Activated CD8-positive, alpha-beta memory T cell treated with anti-CD3 and anti-CD28 coated beads, Interleukin-2, amount 50 U/mL, for 24 hours (primary cell): Measurements from ENCODE around the gene CD34.
"Not testable (repeated sequence)": the region's sequence is repeated elsewhere in the genome, so short reads cannot be mapped to it uniquely, and the experiment has no call there.

ENCODE experiments used
- DNase-seq: peaks from one replicate; pipeline ENCODE4 v3.0.0-alpha.2; 2020; ENCODE audit errors: extremely low read depth

CD34 gene

GRCh38 chr1:207910591-207911354, at the start of gene CD34:
Gene CD34, minus strand, starts transcription at chr1:207911125. Its CDS starts 45 bp downstream, at chr1:207911080.
- no peak for DNase-seq

GRCh38 chr1:207960346-207960745, 49.4 kb upstream of the CD34 start:
- no peak for DNase-seq

GRCh38 chr1:207959910-207960309, 49.0 kb upstream of the CD34 start:
- DNase-seq, result no peak

GRCh38 chr1:207959141-207959825, 48.4 kb upstream of the CD34 start:
- DNase-seq, result no peak

- no peak for DNase-seq
Measured at GRCh38 chr1:207958376-207959139, 47.6 kb upstream of the CD34 start.

GRCh38 chr1:207956986-207957385, 46.1 kb upstream of the CD34 start:
- no peak for DNase-seq

GRCh38 chr1:207954104-207954503, 43.2 kb upstream of the CD34 start:
- no peak for DNase-seq

- DNase-seq, result no peak
Measured at GRCh38 chr1:207952617-207953542, 42.0 kb upstream of the CD34 start.

- no peak for DNase-seq
Measured at GRCh38 chr1:207951652-207952051, 40.7 kb upstream of the CD34 start.

- DNase-seq, result no peak
Measured at GRCh38 chr1:207950750-207951149, 39.8 kb upstream of the CD34 start.

- no peak for DNase-seq
Measured at GRCh38 chr1:207949571-207950195, 38.8 kb upstream of the CD34 start.

- DNase-seq, result no peak
Measured at GRCh38 chr1:207948536-207949250, 37.8 kb upstream of the CD34 start.

- DNase-seq, result no peak
Measured at GRCh38 chr1:207946756-207947155, 35.8 kb upstream of the CD34 start.

GRCh38 chr1:207944571-207944970, 33.6 kb upstream of the CD34 start:
- no peak for DNase-seq

- not testable (repeated sequence) for DNase-seq
Measured at GRCh38 chr1:207942337-207942741, 31.4 kb upstream of the CD34 start.

GRCh38 chr1:207941665-207942064, 30.7 kb upstream of the CD34 start:
- no peak for DNase-seq

GRCh38 chr1:207938016-207938415, 27.1 kb upstream of the CD34 start:
- DNase-seq, result no peak

- DNase-seq, result no peak
Measured at GRCh38 chr1:207937204-207937603, 26.3 kb upstream of the CD34 start.

- DNase-seq, result no peak
Measured at GRCh38 chr1:207935166-207935583, 24.2 kb upstream of the CD34 start.

GRCh38 chr1:207933205-207933800, 22.4 kb upstream of the CD34 start:
- DNase-seq, result no peak
